Activated T-helper 17 cell treated with anti-CD3 and anti-CD28 coated beads, Interleukin-2, amount 50 U/mL, for 72 hours (primary cell): ENCODE results near the gene CCNT2. TPM values are rescaled to one million over a fixed set of nuclear protein-coding genes. Genes with fewer than 3 reads are reported as not detected.
A peak's percentile ranks its signal among the peaks of the same experiment; 100 is the strongest.
"Not testable (repeated sequence)": the region's sequence is repeated elsewhere in the genome, so short reads cannot be mapped to it uniquely, and the experiment has no call there.

ENCODE experiments used
- ATAC-seq: fragments of 150-1000 bp; cut with Tn5 transposase; replicated peaks from 2 replicates; pipeline ENCODE4 v1.10.0; 2021; ENCODE audit warnings: mild to moderate bottlenecking, moderate library complexity
- H3K27ac Mint-ChIP-seq: one replicate; pipeline ENCODE4 v1.8.0; 2022; ENCODE audit warnings: mixed read lengths
- H3K27me3 Mint-ChIP-seq: one replicate; pipeline ENCODE4 v1.8.0; 2022; ENCODE audit warnings: mixed read lengths
- H3K36me3 Mint-ChIP-seq: one replicate; pipeline ENCODE4 v1.8.0; 2022; ENCODE audit warnings: low read depth, mild to moderate bottlenecking, mixed read lengths
- H3K4me1 Mint-ChIP-seq: one replicate; pipeline ENCODE4 v1.8.0; 2022; ENCODE audit warnings: mixed read lengths
- H3K4me3 Mint-ChIP-seq: one replicate; pipeline ENCODE4 v1.8.0; 2022; ENCODE audit warnings: mild to moderate bottlenecking, mixed read lengths
- H3K9me3 Mint-ChIP-seq: one replicate; pipeline ENCODE4 v1.8.0; 2022; ENCODE audit warnings: mixed read lengths
- total RNA-seq, 2 donors: library from RNA; stranded (reverse); gene quantifications; one replicate each; pipeline ENCODE4 v1.2.3, GENCODE V29; 2022

The CCNT2 gene
- total RNA-seq, 2 donors from 2014 or later: 29.0 to 33.2 TPM

DNA sequence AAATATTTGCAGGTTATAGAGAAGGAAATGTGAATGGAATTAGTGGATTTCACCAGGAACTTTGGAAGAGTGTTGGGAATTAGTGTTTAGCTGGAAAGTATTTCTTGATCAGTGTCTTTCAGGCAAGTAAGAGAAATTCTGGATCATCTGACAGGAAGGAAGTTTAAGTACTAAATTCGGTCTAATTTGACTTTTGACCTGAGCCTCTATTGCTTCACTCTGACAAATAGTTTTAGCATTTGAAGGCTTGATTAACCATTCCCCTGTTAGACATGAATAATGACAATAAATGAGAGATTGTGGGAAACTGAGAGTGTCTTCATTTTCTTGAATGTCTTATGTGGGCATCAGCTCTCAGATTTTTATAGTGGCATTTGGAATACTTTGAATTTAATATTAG lies 16.0 kb downstream of the CCNT2 start:
- Mint-ChIP-seq H3K4me3 (peak overlapping the region; percentile 5), H3K27me3 (no peaks in the 10 kb centered on the region), H3K9me3 (no peaks in the 10 kb centered on the region), H3K4me1 (peaks cover 24% of the 10 kb centered on the region), H3K27ac (peak overlapping the region; percentile 25), H3K36me3 (peaks cover 99% of the 10 kb centered on the region)
- no peak for ATAC-seq

DNA sequence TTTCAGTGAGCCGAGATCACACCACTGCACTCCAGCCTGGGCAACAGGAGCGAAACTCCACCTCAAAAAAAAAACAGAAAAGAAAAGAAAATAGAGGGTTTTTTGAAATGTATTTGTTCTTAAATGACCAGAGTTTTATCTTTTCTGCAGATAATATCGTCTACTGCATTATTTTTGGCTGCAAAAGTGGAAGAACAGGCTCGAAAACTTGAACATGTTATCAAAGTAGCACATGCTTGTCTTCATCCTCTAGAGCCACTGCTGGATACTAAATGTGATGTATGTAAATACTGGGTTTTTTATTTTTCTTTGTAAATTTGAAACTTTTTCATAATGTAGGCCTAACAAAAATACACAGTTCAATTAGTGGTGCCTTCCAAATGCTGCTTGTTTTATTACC lies 18.1 kb downstream of the CCNT2 start:
- Mint-ChIP-seq H3K27me3 (no peaks in the 10 kb centered on the region), H3K4me1 (peaks cover 13% of the 10 kb centered on the region), H3K27ac (no peak overlapping the region), H3K4me3 (no peak overlapping the region), H3K36me3 (peaks cover 97% of the 10 kb centered on the region), H3K9me3 (no peaks in the 10 kb centered on the region)
- ATAC-seq: no peak

DNA sequence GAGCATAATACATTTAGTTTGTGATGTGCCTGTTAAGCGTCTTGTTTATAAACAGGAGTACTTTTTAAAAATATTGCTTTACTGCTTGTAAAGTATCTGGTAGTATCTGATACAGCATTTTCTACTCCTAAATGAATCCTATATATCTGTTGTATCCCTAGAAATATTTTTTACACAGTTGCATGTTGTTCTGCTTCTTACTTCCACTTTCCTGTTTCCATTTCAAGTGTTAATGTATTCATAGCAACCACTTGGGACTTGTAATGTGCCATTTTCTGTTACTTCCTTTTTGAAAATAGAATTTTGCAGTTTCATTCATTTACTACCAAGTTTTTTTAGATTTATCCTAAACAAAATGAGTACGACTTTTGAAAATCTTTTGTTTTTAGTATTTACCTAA lies 24.9 kb downstream of the CCNT2 start:
- no peak for ATAC-seq
- peaks cover 8% of the 10 kb centered on the region for H3K4me1 Mint-ChIP-seq
- peaks cover 93% of the 10 kb centered on the region for H3K36me3 Mint-ChIP-seq
- no peak overlapping the region for H3K27ac Mint-ChIP-seq
- no peaks in the 10 kb centered on the region for H3K27me3 Mint-ChIP-seq
- H3K4me3 Mint-ChIP-seq: no peak overlapping the region
- H3K9me3 Mint-ChIP-seq: no peaks in the 10 kb centered on the region

- no peak for ATAC-seq
- H3K4me3 Mint-ChIP-seq: no peak overlapping the region
- peaks cover 11% of the 10 kb centered on the region for H3K4me1 Mint-ChIP-seq
- H3K9me3 Mint-ChIP-seq: no peaks in the 10 kb centered on the region
- H3K27ac Mint-ChIP-seq: peak overlapping the region; percentile 42
- peaks cover 93% of the 10 kb centered on the region for H3K36me3 Mint-ChIP-seq
- H3K27me3 Mint-ChIP-seq: no peaks in the 10 kb centered on the region
Measured at GRCh38 chr2:134944975-134945374, 26.4 kb downstream of the CCNT2 start.

DNA sequence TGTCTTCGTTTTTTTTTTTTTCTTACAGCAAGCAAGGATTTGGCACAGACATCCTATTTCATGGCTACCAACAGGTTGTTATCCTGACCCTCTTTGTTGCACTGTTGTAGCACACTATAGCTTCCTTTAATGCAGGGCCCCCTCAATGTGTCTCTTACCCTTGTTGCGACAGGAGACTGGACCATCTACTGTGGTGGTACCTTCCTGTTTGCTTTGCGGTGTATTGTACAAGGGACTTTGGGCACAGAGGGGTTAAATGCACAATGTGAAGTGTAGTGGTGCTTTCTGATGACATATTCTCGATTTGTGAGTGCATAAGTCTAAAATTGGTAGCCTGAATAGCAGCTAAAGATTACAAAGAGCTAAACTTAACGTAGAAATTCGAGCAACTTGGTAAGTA lies 27.5 kb downstream of the CCNT2 start:
- Mint-ChIP-seq H3K36me3 (peaks cover 93% of the 10 kb centered on the region), H3K4me3 (no peak overlapping the region), H3K4me1 (peaks cover 14% of the 10 kb centered on the region), H3K27me3 (no peaks in the 10 kb centered on the region), H3K9me3 (no peaks in the 10 kb centered on the region), H3K27ac (no peak overlapping the region)
- no peak for ATAC-seq

GRCh38 chr2:134949981-134950708 lies 31.5 kb downstream of the CCNT2 start:
- Mint-ChIP-seq H3K4me3 (no peak overlapping the region), H3K4me1 (peaks cover 16% of the 10 kb centered on the region), H3K27ac (peak overlapping the region; percentile 33), H3K36me3 (peaks cover 98% of the 10 kb centered on the region), H3K27me3 (no peaks in the 10 kb centered on the region), H3K9me3 (no peaks in the 10 kb centered on the region)
- ATAC-seq: no peak

- H3K36me3 Mint-ChIP-seq: peaks cover 96% of the 10 kb centered on the region
- no peaks in the 10 kb centered on the region for H3K9me3 Mint-ChIP-seq
- no peak overlapping the region for H3K27ac Mint-ChIP-seq
- no peak overlapping the region for H3K4me3 Mint-ChIP-seq
- H3K4me1 Mint-ChIP-seq: peaks cover 11% of the 10 kb centered on the region
- no peaks in the 10 kb centered on the region for H3K27me3 Mint-ChIP-seq
- no peak for ATAC-seq
Measured at GRCh38 chr2:134950886-134951285, 32.3 kb downstream of the CCNT2 start.

GRCh38 chr2:134952608-134953007 lies 34.0 kb downstream of the CCNT2 start:
- Mint-ChIP-seq H3K4me1 (peaks cover 11% of the 10 kb centered on the region), H3K4me3 (no peak overlapping the region), H3K27me3 (no peaks in the 10 kb centered on the region), H3K36me3 (peaks cover 98% of the 10 kb centered on the region), H3K27ac (no peak overlapping the region), H3K9me3 (no peaks in the 10 kb centered on the region)
- no peak for ATAC-seq

GRCh38 chr2:134954065-134954464 lies 35.4 kb downstream of the CCNT2 start:
- Mint-ChIP-seq H3K27ac (peak overlapping the region; percentile 59), H3K27me3 (no peaks in the 10 kb centered on the region), H3K36me3 (peaks cover 96% of the 10 kb centered on the region), H3K9me3 (no peaks in the 10 kb centered on the region), H3K4me1 (peaks cover 11% of the 10 kb centered on the region), H3K4me3 (no peak overlapping the region)
- ATAC-seq: no peak

- H3K4me3 Mint-ChIP-seq: no peak overlapping the region
- no peak for ATAC-seq
- H3K4me1 Mint-ChIP-seq: peaks cover 6% of the 10 kb centered on the region
- peaks cover 79% of the 10 kb centered on the region for H3K36me3 Mint-ChIP-seq
- no peak overlapping the region for H3K27ac Mint-ChIP-seq
- no peaks in the 10 kb centered on the region for H3K27me3 Mint-ChIP-seq
- no peaks in the 10 kb centered on the region for H3K9me3 Mint-ChIP-seq
Measured at GRCh38 chr2:134955744-134956143, 37.1 kb downstream of the CCNT2 start.

GRCh38 chr2:134957477-134957876 lies 38.9 kb downstream of the CCNT2 start:
- no peak overlapping the region for H3K27ac Mint-ChIP-seq
- peaks cover 62% of the 10 kb centered on the region for H3K36me3 Mint-ChIP-seq
- H3K4me3 Mint-ChIP-seq: no peak overlapping the region
- H3K9me3 Mint-ChIP-seq: no peaks in the 10 kb centered on the region
- H3K4me1 Mint-ChIP-seq: peaks cover 6% of the 10 kb centered on the region
- no peaks in the 10 kb centered on the region for H3K27me3 Mint-ChIP-seq
- no peak for ATAC-seq

- not testable (repeated sequence) for H3K27me3 Mint-ChIP-seq, H3K4me1 Mint-ChIP-seq, H3K4me3 Mint-ChIP-seq, H3K27ac Mint-ChIP-seq, H3K36me3 Mint-ChIP-seq, ATAC-seq
- H3K9me3 Mint-ChIP-seq: peaks cover 11% of the 10 kb centered on the region
Measured at GRCh38 chr2:134967166-134967565, 48.5 kb downstream of the CCNT2 start.

- peaks cover 6% of the 10 kb centered on the region for H3K36me3 Mint-ChIP-seq
- H3K4me1 Mint-ChIP-seq: no peaks in the 10 kb centered on the region
- peaks cover 4% of the 10 kb centered on the region for H3K27me3 Mint-ChIP-seq
- no peak overlapping the region for H3K4me3 Mint-ChIP-seq
- peak; percentile 70 for ATAC-seq
- H3K27ac Mint-ChIP-seq: peak overlapping the region; percentile 41
- peaks cover 30% of the 10 kb centered on the region for H3K9me3 Mint-ChIP-seq
Measured at GRCh38 chr2:134973241-134974138, 54.9 kb downstream of the CCNT2 start.

GRCh38 chr2:134975281-134976009 lies 56.8 kb downstream of the CCNT2 start:
- H3K9me3 Mint-ChIP-seq: peaks cover 26% of the 10 kb centered on the region
- no peaks in the 10 kb centered on the region for H3K4me1 Mint-ChIP-seq
- peaks cover 10% of the 10 kb centered on the region for H3K27me3 Mint-ChIP-seq
- no peak overlapping the region for H3K4me3 Mint-ChIP-seq
- ATAC-seq: no peak
- no peak overlapping the region for H3K27ac Mint-ChIP-seq
- H3K36me3 Mint-ChIP-seq: peaks cover 6% of the 10 kb centered on the region
